Endometrial microvascular endothelial cells (primary cell): Measurements from ENCODE around the gene MYO5A. TPM values are rescaled to one million over a fixed set of nuclear protein-coding genes. Genes with fewer than 3 reads are reported as not detected.

Experiments
- in situ Hi-C: cut with HindIII; loops from 2 replicates; pipeline ENCODE4 v1.10.0; 2017; ENCODE audit warnings: low sequenced_read_pairs, low pct_unique_long_range_greater_than_20kb; ENCODE audit errors: inconsistent ontology term
- total RNA-seq: library from RNA; depleted of rRNA; stranded (reverse); fragments of >200 nt; gene quantifications from one replicate; pipeline ENCODE4 v1.2.3, GENCODE V29; 2015; ENCODE audit errors: inconsistent ontology term

The MYO5A gene
- total RNA-seq, 1 donor from 2014 or later, result 75.4 TPM

DNA sequence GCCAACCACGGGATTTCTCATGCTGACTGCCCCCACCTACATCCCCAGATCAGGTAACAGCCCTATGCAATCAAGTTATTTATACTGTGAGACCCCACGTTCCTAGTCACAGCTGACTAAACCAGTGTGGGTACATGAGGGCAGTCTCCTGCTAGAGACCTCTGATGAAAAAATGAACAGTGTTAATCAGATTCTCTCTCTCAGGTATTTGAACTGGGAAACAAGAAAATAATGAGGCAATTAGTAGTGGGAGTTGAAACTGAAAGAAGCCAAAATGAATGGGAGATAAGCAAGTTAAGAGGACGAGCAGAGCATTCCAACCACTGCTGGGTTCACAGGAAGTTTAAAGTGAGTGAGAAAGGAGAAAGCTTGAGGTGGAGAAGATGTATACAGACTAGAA, 134.6 kb downstream of the MYO5A start:
- in situ Hi-C loops, result no loop called here

DNA sequence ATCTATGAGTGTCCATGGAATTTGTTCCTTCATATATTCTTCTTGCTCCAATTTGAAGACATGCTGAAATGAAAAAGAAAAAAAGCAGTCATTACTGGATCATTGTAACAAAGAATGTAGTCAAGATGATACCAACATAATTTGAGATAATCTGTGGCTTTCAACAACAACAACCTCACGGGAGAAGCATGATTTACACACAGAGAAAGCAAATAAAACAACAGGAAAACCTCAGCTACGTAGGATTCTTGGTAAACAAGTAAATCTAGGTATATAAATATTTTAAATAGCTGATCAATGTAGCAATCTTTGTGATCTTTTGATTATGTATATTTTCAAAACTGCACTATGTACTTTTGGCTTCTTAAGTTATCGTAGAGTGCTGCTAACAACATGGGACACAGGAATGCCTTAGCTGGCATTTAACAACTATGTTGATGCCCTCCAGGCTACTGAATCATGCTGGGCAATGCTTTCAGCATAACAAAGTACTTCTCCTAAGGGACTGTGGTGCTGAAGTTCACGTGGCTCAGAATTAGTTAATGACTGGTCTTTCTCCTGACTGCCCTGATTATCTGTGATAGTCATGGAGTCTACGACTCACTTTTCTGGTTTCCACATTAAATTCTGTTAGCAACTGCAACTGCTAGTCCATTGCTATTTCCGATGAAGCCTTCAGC, 136.5 kb downstream of the MYO5A start:
- in situ Hi-C loops, result no loop called here

DNA sequence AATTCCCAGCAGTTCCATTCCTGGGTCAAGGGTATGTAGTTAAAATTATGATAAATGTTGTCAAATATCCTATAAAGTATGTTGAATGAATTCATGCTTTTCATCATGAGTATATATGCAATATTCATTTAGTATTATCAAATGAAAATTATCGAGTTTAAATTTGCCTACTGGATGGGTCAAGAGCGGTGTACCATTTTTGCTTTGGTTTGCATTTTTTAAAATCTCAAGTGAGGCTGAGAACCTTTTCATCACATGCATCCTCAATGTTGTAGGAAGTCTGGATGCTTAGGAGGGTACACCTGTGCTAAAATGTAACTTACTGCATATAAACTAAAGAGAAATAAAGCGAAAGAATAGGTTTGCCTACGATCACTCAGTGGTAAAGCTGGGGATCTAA, 137.6 kb downstream of the MYO5A start:
- in situ Hi-C loops, result no loop called here

DNA sequence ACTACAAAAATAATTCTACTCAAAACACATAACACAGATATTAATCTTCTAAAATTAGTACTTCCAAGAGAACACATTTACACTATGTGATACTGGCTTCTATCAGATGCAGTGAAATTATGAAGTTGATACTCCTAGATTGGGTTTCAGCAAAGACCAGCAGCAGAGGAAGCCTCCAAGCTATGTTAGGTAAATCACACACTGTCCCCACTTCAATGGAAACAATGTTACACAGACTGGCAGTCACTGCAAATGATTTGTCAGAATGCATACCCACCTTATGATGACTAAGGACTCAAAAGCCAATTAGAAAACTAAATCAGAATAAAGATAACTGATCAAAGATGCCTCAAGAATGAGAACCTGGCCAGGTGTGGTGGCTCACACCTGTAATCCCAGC, 143.0 kb downstream of the MYO5A start:
- in situ Hi-C loops, result no loop called here

DNA sequence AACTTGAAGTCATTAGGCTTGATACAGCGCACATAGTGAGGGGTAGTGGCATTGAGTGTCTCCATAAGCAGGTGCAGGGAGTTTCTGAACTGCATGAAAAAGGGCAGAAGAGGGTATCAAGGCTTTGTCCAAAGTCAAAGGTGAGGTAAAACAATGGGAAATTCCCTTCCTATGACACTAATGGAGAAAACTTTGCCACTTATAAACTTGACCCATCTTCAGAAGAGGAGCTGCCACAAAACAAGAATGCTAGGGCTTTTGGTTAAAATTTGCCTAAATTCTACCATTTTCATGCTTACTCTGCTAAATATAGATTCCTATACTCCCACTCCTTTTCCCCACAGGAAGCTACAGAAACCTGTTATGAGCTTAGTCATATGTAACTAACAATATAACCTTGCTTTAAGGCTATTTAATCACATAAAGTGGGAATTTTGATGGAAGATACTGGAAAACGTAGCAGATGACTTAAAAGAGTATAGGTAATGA, 145.5 kb downstream of the MYO5A start:
- in situ Hi-C loops, result no loop called here

DNA sequence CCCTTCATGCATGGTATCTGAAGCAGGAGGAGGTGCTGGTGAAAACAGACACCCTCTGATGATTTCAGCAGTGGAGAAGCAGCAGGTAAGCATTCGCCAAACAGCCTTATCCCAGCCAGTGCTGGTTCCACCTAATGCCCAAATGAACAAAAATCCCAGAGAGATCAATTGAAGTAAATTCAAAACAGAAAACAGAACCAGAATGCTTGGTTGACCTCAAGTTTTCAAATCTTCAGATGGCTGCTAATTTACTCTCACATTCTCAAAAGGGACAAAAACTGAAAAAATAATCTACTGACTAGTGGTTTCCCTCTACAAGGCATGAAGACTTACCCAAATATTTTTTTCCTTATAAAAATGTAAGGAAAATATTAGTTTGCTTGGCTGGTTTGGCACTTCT, 146.0 kb downstream of the MYO5A start:
- in situ Hi-C loops, result no loop called here

DNA sequence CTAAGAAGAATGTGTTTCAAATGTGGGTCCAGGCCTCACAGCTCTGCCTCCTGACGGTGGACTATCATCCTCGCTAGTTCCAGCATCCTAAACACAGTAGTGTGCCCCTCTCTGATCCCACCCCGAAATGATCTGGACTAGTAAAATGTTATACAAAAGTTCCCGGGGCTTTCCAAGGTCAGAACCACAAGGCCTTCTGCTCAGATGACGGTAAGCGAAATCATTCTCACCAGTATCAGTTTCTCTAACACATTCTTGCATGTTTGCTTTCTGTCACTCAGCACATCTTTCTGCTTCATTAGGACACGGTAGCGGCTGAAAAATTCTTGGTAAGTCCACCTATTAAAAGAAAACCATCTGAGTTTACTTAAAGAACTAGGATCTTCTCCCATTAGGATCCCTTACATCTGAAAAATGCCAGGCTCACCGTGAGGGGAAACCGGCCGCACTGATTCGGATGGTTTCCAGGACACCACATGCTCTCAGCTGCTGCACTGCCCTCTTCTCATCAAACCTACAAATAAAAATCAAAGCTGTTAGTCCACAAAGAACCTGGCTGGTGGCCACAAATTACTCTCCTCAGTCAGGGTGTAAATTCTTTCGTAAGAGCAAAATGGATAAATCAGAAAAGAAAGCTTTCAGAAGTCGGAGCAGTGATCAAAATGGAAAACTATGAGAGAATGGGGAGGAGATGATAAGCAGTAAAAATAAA, 149.1 kb downstream of the MYO5A start:
- in situ Hi-C loops, result no loop called here

DNA sequence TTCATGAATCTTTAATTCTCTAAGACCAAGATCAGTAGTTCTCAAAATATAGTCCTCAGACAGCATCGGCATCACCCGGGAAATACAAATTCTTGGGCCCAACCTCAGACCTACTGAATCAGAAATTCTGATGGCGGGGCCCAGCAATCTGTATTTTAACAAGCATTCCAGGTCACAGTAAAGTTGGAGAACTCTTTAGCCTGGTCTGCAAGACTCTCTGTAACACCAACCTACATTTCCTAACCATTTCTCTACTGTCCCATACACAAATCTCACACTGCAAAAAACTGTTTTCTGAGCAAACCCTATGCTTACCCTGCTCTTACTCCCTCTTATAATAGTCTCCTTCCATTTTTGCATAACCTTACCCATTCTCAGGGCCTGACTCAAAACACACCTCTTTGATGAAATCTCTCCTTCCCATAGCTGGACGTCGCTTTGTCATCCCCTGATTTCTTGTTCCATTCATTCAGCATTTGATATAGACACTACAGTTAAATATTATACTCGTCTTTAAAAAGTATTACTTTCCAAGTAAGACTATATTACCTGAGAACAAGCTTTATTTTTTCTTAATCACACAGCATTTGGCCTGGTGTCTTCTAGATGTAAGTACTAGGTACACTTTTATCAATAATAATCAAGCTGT, 149.8 kb downstream of the MYO5A start:
- in situ Hi-C loops, result no loop called here

DNA sequence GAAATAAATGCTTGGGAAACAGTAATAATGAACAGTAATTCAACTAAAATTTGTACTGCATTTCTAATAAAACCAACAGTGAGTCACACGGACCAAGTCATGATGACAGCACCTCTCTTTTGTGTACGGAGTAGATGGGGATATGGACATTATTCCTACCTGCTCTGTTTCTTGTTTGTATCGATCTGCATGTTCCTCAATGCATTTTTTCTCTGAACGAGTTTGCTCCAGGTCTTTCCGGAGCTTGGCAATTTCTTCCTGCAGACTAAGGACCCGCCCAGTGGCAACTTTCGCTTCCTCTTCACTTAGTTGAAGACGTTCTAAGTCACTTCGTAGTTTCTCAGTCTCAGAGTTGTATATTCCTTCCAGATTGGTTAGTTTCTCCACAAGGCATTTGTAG, 158.7 kb downstream of the MYO5A start:
- in situ Hi-C loops, result loop anchor here (25.0 kb wide), 1 partner anchor 108 kb away; no protein-coding TSS in a partner anchor

DNA sequence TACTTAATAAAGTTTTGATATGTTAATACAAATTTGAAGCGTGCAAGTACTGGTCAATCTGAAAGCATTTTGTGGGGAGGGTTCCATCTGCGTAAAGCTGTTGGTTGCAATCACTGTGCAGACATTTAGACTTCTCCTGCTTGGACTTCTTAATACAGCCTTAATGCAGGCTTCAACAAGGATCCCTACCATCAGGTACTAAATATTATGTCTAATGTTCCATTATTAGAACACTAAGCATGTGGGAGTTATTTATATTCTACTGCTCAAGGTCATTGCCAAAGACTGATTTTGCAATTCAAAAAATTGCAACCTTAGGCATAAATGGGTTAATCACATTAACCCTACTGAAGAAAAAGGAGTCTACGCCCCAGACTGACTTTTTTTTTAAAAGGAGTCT, 159.2 kb downstream of the MYO5A start:
- in situ Hi-C loops, result loop anchor here (25.0 kb wide), 1 partner anchor 107 kb away; no protein-coding TSS in a partner anchor

DNA sequence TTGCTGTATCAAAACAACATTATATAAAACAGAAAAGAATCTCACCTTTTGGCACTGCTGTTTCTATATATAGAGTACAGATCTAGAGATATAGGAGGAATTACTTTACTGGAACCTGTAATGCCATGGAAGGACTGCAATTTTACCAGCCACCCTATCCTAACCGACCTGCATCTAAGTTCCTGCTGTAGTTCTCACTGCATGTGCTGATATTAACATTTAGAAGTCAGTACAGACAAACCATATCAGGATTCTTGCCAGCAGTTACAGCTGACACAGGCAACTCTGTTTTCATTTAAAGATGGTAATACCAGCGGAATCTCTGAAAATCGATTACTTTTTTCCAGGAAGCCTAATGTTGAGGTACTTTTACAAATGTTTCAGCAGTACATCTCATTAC, 159.7 kb downstream of the MYO5A start:
- in situ Hi-C loops, result loop anchor here (25.0 kb wide), 1 partner anchor 107 kb away; no protein-coding TSS in a partner anchor

DNA sequence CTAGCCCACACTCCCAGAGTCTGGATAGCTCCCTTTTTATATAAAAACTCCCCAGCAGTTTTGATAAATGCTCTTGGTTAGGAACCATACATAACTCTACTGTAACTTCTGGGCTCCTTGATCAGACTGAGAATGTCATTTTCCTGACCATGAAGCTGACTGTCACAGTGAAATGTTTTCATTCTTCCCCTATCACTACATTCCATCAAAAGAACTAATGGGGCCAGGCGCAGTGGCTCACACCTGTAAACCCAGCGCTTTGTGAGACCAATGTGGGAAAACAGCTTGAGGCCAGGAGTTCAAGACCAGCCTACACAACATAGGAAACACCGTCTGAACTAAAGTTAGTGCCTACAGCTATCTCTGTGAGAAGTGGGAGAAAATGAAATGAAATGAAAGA, 160.3 kb downstream of the MYO5A start:
- in situ Hi-C loops, result loop anchor here (25.0 kb wide), 1 partner anchor 106 kb away; no protein-coding TSS in a partner anchor

DNA sequence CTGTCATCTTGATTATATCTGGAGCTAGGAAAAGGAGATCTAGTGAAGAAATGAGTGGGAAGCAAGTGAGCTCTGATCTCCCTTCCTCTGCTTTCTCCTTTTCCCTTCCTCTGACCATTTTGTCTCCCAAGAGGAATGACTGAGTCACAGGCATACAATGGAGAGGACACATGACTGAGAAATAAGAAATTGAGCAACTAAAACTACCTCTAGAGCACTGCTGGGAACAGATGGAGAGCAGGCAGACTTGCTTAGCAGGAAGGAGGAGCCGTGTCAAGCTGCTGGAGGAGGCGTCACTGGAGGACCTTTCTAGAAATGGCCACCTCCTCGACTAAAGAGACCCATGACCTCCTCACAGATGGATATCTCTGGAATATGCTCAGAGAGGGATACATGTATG, 166.2 kb downstream of the MYO5A start:
- in situ Hi-C loops, result loop anchor here (25.0 kb wide), 1 partner anchor 100 kb away; no protein-coding TSS in a partner anchor

DNA sequence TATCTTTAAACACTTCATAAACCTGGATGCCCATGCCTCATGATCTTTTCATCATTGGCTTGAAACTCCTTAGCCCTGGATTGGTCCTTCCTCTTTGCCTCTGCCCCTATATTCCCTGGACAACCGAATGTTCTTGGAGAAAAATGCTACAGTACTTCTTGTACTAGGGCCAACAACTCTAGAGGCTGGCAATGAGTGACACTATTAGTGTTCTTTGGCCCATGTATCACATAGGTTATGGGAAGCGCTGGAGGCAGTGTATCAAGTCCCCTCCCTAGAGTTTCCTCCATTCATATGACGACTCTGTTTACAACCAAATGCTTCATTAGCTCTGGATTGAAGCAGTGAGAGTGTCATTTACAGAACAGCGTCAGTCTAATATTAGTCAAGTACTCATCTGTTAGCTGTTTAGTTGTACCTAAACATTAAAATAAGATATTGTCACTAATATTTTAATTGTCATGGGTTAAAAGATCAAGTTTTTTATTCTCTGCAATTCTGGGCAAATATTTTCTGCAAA, 166.6 kb downstream of the MYO5A start:
- in situ Hi-C loops, result loop anchor here (25.0 kb wide), 1 partner anchor 100 kb away; no protein-coding TSS in a partner anchor

DNA sequence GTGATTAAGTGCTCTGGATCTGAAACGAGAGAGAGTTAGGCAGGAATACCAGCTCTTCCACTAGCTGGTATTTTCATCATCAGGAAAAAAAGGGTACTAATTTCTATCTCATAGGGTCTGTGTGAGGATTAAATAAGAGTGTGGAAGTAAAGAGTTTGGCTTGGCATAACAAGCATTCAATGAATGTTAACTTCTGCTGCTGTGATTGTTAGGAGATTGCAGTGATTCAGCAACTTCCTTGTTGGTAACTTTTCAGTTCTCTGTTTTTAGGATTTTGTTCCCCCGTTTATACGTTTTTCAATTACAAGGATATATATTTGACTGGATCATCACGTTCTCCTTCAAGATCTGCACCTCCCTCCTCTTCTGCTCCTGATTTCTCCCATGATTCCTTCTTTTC, 167.2 kb downstream of the MYO5A start:
- in situ Hi-C loops, result loop anchor here (25.0 kb wide), 1 partner anchor 99 kb away; no protein-coding TSS in a partner anchor

DNA sequence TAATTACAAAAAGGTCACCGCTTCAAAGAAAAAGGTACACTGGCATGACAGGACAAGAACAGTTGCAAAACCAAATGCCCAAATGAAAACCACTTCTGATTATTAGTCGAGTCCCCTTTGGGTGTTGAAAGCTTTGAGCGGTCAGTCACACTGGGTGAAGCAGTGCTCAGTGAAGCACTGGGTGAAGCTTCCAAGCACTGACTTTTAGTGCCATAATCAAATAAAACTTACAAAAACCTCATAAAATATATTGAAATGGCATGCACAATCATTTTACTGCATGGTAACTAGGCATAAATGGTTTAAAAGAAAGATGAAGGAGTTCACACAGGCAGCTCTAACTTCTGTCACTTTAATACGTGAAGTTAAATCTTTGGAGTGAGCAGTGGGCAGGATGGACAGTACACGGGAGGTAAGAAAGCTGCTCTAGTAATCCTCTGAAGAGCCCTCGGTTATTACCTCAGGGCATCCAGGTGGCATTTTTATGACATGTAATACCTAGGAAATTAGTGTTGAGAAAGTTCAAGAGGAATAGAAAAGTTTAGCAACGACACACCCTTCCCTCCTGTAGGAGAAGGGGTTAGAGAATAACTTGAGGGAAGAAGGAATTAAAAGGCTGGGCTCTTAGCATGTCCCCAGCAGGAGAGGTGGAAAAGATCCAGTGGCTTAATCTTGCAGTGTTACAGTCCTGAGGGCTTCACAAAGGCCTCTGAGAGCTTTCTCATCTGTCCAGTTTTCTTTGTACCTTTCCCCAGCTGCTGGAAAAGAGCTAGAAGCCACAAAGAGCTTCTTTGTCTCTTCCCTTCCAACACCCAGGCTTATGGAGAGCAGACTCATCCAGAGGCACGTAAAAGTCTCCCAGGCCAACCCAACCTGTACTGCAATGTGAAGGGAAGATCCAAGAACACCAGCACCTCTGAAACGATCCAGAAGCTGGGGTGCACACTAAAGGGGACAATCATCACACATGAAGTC, 168.2 kb downstream of the MYO5A start:
- in situ Hi-C loops, result loop anchor here (25.0 kb wide), 1 partner anchor 98 kb away; no protein-coding TSS in a partner anchor

DNA sequence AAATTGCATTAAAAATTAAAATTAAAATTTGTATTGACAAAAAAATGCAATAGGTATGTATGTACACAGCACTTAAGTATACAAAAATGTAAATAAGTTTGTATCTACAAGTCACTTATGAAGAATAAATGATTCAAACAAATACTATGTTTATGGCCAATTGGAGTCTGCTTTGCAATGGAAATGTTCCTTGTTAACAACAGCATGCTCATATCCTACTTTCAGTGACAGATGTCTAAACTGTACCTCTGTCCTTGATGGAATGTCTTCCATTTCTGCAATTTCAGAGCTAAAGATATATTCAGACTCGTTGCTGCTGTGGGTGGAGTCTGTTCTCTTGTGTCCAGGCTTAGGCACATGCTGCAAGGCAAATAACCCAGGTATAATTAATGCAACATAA, 169.0 kb downstream of the MYO5A start:
- in situ Hi-C loops, result loop anchor here (25.0 kb wide), 1 partner anchor 97 kb away; no protein-coding TSS in a partner anchor

DNA sequence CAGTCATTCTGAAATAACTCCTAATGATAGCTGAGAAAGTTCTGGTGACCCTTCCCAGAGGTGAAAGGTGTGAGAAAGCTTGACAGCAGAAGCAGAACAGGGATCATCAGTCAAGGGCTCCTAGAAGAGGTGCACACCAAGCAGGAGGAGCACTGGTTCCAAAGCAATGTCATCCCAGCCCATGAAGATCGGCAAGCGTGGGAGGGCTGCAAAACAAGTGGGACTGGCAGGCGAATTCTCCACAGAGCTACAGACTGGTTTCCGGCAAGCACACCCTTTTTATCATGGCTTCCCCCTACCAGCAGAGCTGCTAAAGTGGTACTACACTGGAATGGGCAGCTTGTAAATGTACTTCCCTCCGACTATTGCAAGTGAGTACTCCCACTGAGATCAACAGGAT, 170.7 kb downstream of the MYO5A start:
- in situ Hi-C loops, result loop anchor here (25.0 kb wide), 1 partner anchor 96 kb away; no protein-coding TSS in a partner anchor
